DMS114 treated with DMSO at 0.1 percent for 48 hours (cell line): ENCODE results near the gene DDX6.
"Not testable (repeated sequence)": the region's sequence is repeated elsewhere in the genome, so short reads cannot be mapped to it uniquely, and the experiment has no call there.

Experiments used
- DNase-seq: peaks from one replicate; lab custom pipeline; 2025; ENCODE audit not compliant: unreplicated experiment; lab: John Stamatoyannopoulos, UW

DDX6 gene

DNA sequence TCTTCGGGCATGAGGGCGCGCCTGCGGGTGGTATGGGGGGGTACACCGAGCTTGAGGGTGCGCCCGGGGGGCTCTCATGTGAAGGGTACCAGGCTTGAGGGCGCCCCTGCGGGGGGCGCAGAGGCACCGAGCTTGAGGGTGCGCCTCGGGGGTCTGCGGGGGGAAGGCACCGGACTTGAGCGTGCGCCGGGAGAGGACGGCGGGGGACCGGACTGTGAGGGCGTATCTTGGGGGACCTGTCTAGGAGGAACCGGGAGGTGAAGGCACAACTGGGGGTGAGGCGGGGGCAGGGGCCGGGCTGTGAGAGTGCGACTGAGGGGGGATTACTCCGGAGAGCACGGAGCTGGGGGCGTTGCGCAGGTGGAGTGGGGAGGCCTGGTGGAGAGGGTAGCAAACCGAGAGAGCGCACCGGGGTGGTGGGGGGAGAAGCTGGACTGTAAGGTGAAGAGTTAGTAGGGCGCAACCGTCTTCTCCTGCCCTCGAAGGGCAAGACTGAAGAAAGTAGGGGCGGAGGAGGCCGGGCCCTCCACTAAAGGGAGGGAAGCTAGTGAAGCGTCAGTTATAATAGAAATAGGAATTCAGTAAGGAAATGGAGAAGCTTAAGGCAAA is 1.1 kb upstream of the DDX6 start:
- DNase-seq: no peak

DNA sequence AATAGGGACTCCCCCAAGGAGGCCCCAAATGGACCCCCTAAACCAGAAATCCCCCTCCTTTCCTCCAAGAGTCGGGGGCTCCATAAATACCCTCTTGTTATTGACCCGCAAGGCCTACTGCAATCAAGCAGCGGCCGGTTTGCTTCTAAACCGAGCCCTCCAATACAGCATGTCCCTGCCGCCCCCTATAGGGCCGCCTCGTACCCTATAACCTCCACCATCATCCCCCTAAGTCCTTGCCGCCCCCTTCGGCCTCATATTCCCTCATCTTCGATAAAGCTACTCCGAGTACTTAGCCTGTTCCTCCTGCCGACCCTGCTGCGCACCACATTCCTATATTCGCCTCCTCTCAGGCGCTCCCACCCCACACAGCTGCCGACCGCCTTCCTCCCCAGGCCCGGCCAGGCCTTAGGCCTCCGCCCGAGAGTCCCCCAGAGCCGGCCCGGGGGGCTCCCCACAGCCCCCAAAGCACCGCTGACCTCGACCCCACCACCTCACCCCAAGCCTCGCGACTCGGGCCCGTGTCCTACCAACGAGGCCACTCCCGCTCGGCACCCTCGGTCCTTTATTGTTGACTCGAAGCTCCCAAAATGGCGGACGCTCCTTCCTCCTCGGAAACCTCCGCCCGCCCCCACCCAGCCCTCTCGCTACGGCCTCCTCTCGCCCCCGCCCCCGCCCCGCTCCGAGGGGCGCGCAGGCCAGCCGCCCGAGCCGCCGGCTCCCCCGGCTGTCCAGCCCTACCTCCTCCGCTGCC is 430 bp downstream of the DDX6 start:
- peak; percentile 8 for DNase-seq

DNA sequence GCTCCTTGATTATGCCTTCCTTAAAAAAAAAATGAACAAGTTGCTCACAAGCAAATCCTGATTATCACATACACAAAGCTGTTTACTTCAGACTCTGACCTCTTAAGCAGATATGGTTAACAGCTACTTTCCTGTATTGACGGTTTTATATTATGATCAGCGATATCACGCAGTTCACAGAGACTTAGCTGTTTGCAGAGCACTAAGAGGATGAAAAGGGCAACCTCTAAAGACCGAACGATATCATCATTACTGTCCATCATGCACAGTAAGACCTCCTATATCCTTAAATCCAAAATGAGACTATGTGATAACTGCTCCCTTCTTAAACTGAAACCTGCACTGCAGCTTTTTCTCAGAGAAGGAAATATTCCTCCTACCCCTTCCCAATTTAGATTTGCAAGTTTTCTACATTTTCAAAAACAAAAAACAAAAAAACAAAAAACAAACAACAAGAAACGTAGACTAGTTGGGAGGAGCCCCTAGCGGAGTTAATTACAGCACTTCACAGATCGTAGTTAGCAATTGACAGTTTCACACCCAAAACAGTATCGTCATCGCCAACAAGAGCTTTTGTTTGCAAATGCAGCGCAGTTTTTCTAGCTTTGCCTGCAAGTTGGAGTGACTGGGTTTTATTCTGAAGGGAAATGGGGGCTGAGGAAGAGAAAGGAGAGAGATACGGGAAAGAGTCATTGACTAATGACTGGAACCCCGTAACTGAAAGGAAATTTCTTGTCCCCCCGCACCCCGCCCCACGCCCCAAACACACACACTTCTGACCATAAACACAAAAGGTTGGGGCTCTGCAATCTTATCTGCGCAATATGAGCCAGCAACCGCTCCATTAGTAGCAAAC is 1.2 kb downstream of the DDX6 start:
- no peak for DNase-seq

DNA sequence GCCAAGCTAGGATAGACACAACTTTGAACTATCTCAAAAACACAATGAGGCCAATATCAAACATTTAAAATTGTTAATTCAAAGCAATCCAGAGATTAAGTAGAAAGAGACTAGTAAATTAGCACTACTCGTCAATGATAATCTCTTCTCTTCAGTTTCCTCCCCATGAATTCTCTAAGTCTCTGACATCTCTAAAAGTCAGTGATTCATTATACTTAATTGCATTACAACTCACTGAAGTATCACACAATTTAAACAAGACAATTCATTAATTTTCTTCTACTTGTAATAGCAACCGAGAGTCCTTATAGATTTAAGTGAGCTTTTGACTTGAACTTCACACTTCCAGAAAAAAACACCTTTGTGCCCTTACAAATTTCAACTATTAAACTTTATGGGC is 4.3 kb downstream of the DDX6 start:
- no peak for DNase-seq

DNA sequence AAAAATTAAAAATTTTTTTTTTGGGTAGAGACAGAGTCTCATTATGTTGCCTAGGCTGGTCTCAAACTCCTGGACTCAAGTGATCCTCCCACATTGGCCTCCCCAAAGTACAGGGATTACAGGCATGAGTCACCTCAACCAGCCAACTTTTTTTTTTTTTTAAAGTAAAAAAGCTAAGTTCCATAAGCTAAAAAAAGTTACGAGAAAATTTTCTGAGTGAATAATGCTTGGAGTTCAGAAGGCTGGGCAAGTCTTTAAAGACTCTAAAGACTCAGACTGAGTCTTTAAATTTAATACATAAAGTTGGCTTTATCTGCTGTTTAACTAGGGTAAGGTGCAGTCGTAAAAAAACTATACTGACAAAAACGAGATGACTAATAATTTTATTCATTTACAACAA is 5.6 kb downstream of the DDX6 start:
- no peak for DNase-seq

DNA sequence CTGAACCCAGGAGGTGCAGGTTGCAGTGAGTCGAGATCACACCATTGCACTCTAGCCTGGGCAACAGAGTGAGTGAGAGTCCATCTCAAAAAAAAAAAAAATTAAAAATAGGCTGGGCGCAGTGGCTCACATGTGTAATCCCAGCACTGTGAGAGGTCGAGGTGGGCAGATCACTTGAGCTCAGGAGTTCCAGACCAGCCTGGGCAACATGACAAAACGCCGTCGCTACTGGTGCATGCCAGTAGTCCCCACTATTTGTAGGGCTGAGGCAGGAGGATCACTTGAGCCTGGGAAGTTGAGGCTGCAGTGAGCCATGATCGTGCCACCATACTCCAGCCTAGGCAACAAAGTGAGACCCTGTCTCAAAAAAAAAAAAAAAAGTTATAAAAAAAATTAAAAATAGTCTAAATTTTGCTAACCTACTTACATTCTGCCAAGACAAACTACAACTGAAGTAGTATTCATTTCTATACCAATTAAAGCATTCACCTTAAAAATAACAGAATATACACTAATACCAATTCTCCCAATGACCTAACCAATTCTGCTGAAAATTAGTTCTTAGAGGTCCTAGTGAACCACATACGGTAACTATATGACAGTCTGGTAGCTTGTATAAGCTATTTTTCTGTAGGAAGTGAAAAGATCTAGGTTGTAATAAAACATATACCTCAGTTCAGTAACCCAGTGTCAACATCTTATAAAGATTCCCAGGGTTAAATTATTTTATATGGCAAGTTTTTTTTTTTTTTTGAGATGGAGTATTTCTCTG is 7.1 kb downstream of the DDX6 start:
- no peak for DNase-seq

DNA sequence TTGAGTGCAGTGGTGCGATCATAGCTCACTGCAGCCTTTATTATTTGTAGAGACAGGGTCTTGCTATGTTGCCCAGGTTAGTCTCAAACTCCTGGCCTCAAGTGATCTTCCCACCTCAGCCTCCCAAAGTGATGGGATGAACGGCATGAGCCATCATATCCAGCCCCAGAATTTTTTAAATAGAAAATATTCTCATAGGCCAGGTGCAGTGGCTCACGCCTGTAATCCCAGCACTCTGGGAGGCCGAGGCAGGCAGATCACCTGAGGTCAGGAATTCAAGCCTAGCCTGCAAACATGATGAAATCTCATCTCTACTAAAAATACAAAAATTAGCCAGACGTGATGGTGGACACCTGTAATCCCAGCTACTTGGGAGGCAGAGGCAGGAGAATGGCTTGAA is 7.6 kb downstream of the DDX6 start:
- DNase-seq: not testable (repeated sequence)

DNA sequence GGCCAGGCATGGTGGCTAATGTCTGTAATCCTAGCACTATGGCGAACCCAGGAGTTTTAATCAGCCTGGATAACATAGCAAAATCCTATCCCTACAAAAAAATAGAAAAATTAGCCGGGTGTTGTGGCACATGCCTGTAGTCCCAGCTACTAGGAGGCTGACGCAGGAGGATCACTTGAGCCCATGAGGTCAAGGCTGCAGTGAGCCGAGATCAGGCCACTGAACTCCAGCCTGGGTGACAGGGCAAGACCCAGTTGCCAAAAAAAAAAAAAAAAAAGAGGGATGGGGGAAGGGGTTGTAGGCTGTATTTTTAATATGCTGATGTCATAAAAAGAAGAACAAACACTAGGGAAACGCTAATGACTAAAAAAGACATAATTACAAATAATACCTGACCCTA is 12.1 kb downstream of the DDX6 start:
- DNase-seq: no peak

DNA sequence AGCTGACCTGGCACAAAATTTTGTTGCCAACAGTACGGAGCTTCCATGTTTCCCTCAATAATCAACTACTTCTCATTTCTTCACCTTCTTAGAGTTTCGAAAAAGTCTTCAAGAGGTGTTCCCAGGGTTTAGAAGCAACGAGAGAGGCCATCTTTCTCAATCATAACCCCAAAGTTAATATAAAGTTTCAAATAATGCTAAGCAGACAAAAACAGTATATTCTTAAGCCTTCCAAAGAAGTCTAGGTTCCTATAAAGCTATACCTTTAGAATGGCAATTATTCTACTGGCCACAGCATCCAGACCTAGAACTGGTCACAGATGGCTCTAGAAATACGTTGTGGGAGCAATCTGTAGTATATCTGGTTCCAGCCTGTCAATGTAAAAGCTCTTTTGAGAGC is 16.9 kb downstream of the DDX6 start:
- DNase-seq: no peak

DNA sequence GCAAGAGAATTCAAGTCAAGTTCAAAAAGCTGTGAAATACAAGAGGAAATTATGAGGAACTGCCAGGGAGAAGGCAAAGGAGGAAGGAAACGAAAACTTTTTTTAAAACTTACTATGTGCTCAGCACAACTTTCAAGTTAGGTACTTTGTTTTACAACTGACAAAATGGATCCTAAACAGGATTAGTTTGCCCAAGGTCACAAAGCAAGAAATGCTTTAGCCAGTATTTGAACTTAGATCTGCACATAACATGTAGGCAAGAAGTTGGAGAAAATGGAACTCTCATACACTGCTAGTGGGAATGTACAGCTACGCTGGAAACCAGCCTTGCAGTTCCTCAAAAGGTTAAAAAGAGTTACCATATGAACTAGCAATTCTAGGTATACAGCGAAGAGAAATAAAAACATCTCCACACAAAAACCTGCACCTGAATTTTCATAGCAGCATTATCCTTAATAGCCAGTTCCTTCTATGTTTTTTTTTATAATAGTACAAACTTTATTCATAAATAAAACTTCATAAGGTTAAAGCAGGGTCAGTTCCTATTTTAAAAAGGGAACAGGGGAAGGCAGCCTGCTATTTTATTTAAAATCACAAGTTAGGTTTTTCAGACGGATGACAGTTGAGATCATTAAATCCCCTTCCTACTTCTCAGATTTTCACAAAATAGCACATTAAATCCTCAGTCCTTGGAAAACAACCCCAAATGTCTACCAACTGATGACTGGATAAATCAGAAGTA is 19.2 kb downstream of the DDX6 start:
- DNase-seq: no peak

DNA sequence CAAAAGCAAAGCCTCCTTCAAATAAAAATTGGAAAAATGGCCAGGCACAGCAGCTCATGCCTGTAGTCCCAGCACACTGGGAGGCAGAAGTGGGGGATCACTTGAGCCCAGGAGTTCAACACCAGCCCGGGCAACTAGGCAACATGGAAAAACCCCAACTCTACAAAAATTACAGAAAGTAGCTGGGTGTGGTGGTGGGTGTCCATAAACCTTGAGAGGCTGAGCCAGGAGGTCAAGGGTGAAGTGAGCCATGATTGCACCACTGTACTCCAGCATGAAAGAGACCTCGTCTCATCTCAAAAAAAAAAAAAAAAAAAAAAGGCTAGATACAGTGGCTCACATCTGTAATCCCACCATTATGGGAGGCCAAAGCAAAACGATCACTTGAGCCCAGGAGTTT is 22.3 kb downstream of the DDX6 start:
- no peak for DNase-seq

DNA sequence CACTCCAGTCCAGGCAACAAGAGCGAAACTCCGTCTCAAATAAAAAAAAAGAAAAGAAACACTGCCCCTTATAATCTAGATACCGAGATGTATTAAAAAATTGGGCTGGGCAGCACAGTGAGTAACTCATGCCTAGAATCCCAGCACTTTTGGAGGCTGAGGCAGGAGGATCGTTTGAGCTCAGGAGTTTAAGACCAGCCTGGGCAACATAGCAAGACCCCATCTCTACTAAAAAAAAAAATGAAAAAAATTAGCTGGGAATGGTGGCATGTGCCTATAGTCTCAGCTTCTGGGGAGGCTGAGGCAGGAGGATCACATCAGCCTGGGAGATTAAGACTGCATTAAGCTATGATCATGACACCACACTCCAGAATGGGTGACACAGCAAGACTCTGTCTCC is 24.9 kb downstream of the DDX6 start:
- no peak for DNase-seq

DNA sequence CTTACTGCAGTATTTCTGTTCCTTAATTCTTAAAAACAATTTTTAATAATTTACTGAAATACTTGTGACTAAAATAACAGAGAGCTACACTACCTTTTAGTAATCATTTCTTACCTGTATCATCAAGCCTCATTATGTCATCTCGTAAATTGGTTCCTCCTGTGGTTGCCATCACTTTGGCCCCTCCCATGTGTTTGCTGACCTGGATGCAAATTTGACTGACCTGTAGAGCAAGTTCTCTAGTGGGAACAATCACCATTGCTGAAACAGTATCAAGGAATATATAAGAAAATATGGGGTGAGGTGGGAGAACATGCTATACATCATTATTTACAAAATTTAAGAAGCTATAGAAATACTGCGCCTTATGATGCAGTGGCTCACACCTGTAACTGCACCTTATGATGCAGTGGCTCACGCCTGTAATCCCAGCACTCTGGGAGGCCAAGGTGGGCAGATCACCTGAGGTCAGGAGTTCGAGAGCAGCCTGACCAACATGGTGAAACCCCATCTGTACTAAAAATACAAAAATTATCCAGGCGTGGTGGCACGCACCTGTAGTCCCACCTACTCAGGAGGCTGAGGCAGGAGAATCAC is 25.8 kb downstream of the DDX6 start:
- not testable (repeated sequence) for DNase-seq

DNA sequence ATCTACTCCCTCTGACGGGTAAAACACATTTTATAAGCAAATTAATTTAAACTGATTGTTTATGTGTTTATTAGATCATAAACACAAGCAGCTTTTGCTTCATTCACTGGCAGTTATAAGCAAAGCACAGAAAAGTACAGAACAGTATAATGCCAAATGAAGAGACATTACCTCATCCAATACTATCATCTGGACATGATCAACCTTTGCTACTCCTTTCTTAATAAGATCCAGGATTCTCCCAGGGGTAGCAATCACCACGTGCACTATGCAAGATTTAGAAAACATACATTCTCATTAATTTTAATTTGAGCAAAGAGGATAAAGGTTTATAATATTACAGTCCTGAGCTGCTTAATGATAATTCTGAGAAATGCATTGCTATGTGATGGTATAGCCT is 27.9 kb downstream of the DDX6 start:
- DNase-seq: no peak

DNA sequence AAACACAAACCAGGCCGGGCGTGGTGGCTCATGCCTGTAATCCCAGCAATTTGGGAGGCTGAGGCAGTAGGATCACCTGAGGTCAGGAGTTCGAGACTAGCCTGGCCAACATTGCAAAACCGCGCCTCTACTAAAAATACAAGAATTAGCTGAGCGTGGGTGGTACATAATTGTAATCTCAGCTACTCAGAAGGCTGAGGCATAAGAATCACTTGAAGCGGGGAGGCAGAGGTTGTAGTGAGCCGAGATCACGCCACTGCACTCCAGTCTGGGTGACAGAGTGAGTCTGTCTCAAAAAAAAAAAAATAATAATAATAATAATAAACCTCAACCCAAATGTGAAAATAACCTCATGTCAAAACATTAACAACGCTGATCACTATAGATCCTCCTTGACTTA is 29.0 kb downstream of the DDX6 start:
- DNase-seq: not testable (repeated sequence)

DNA sequence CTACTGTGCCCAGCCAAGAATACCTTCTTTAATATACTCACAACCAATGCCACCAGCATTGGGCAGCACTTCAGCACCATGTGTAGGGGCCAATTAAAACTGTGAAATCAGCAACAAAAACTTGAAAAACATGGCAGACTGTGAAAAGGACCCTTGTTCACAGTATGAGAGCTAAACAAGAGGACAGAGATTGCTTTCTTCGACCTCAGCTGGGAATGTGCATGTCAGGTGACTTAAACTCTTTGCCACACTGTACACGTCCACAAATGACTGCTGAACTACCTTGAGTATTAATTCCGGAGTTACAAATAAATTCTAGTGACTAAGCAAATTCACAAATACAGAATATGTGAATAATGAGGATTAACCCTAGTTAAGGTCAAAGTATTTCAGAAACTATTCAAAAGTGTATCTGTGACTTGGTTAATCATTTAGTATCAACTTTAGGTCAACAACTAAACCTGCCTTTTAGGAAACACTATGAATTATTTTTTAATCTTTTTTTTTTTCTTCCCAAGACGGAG is 33.0 kb downstream of the DDX6 start:
- DNase-seq: no peak

DNA sequence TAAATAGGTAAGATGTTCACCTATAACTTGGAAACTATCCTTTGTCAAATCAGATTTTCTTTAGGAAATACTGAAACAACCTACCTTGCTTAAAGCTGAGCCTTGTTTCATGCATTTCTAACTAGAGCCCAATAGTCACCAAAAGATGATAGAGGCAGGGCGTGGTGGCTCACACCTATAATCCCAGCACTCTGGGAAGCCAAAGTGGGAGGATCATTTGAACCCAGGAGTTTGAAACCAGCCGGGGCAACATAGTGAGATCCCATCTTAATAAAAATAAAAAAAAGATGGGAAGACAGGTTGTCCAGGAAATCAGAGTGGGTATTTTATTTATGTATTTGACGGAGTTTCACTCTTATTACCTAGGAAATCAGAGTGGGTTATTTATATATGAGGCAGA is 38.3 kb downstream of the DDX6 start:
- DNase-seq: no peak

DNA sequence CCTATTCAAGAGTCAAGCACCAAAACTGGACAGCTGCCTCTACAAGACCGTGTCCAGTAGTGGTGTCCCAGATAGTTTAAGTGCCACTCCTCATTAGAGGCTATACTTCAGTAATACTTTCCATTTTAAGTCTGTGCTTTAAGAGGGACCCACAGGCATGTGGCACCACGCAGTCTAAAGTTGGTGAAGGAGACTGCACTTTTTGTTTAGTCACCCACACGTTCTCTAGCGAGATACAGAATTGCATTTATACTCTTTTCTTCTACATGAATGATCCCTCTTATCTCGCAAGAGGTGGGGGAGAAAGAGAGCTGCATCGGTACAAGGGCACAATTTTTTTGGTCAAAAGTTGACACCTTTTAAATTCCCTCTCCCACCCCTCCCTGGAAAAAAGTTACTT is 41.5 kb downstream of the DDX6 start:
- no peak for DNase-seq

DNA sequence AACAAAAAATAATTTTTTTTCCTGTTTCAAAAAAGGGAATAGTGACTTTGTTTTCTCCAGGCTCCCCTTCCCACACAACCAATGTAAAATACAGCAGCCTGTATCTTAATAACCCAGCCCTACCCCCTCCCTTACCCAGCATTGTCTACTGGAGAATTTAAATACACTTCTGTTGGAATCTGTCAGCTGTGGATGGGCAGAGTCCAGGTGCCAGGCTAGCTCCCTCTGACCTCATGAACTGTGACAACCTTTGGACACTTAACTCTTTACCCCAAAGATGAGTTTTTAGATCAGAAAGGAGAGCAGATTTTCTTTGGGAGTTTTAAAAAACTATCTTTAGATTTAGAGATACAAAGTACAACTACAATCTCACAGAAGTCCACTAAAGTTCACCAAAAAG is 42.9 kb downstream of the DDX6 start:
- DNase-seq: no peak

DNA sequence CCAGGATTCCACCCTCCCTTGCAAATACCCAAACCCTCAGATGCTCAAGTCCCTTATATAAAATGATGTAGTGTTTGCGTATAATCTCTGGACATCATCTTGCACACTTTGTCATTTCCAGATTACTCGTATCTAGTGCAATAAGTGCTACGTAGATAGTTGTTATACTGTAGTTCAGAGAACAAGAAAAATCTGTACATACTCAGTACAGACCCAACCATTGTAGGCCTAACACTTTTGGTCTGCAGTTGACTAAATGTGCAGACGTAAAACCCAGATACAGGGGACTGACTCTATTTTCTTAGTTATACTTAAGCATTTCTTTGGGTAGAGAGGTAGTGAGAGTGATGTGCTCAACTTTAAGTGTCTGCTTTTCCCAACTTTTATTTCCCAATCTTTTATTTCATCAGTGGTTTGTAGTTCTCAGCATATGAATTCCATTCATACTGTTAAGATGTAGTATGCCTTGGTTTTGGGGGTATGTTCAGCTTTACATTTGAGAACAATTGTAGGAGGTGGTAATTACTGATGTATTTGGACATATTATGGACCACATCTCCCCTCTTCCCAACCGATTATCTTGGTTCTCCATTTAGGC is 43.9 kb downstream of the DDX6 start:
- DNase-seq: no peak
